PC-3 (cell line): ENCODE measurements around the gene LUC7L3. TPM values are rescaled to one million over a fixed set of nuclear protein-coding genes. Genes with fewer than 3 reads are reported as not detected.

ENCODE experiments used
- ATAC-seq: fragments of 200-7000 bp; cut with Tn5 transposase; 2 replicates; pipeline ENCODE4 v1.9.1; 2020; ENCODE audit warnings: mild to moderate bottlenecking, moderate library complexity
- BruUV-seq: library from RNA; stranded (reverse); fragments of 400-500 nt; replicated peaks from 2 replicates; lab custom pipeline; 2021; lab: Mats Ljungman, UMichigan
- CTCF ChIA-PET: fragments of 300-600 bp; sonication (Branson Sonifier 250); formaldehyde crosslinking; loops from one replicate; lab custom pipeline; 2022; ENCODE audit warnings: antibody characterized with exemption; lab: Charles Lee
- POLR2A ChIA-PET: fragments of 300-600 bp; sonication (Branson Sonifier 250); formaldehyde crosslinking; loops from one replicate; lab custom pipeline; 2022; ENCODE audit warnings: antibody characterized with exemption; ENCODE audit not compliant: unreplicated experiment; lab: Charles Lee
- DNase-seq: peaks from one replicate; pipeline ENCODE4 v3.0.0-alpha.2; 2015
- H2AFZ ChIP-seq: fragments of 300-600 bp; sonication (generic); 2 replicates; pipeline ENCODE4 v1.6.0; 2016; ENCODE audit warnings: antibody characterized with exemption, low read length
- H3F3A ChIP-seq: fragments of 300-600 bp; sonication (generic); one replicate; pipeline ENCODE4 v1.6.0; 2017; ENCODE audit warnings: antibody characterized with exemption, low read length, control low read depth, mild to moderate bottlenecking; ENCODE audit not compliant: unreplicated experiment
- H3K27ac ChIP-seq: fragments of 300-600 bp; sonication (generic); 2 replicates; pipeline ENCODE4 v1.5.1; 2016; ENCODE audit warnings: mild to moderate bottlenecking, low read length
- H3K27me3 ChIP-seq: fragments of 300-600 bp; sonication (generic); 2 replicates; pipeline ENCODE4 v1.6.1; 2016; ENCODE audit warnings: low read length, mixed read lengths
- H3K36me3 ChIP-seq: fragments of 300-600 bp; sonication (generic); 2 replicates; pipeline ENCODE4 v1.6.1; 2016; ENCODE audit warnings: low read depth, mixed run types, low read length, mixed read lengths
- H3K4me1 ChIP-seq: fragments of 300-600 bp; sonication (generic); 2 replicates; pipeline ENCODE4 v1.5.1; 2016; ENCODE audit warnings: low read length; ENCODE audit not compliant: insufficient read depth
- H3K4me2 ChIP-seq: fragments of 300-600 bp; sonication (generic); 2 replicates; pipeline ENCODE4 v1.6.0; 2016; ENCODE audit warnings: low read length
- H3K4me3 ChIP-seq: fragments of 300-600 bp; sonication (generic); 2 replicates; pipeline ENCODE4 v1.5.1; 2016; ENCODE audit warnings: mild to moderate bottlenecking, low read length, mixed read lengths
- H3K79me2 ChIP-seq: fragments of 300-600 bp; sonication (generic); 2 replicates; pipeline ENCODE4 v1.6.1; 2017; ENCODE audit warnings: low read length, mixed read lengths
- H3K9ac ChIP-seq: fragments of 300-600 bp; sonication (generic); 2 replicates; pipeline ENCODE4 v1.6.0; 2016; ENCODE audit warnings: mild to moderate bottlenecking, low read length
- H3K9me2 ChIP-seq: fragments of 300-600 bp; sonication (generic); replicated peaks from 2 replicates; pipeline ENCODE4 v1.6.1; 2016; ENCODE audit warnings: mixed run types, low read length, mixed read lengths
- H3K9me3 ChIP-seq: fragments of 300-600 bp; sonication (generic); 2 replicates; pipeline ENCODE4 v1.6.1; 2016; ENCODE audit warnings: low read length, mixed read lengths
- H4K20me1 ChIP-seq: fragments of 300-600 bp; sonication (generic); 2 replicates; pipeline ENCODE4 v1.6.1; 2016; ENCODE audit warnings: low read length, mixed read lengths
- EZH2 ChIP-seq: fragments of 300-600 bp; sonication (generic); IDR thresholded peaks from one replicate; pipeline ENCODE4 v1.6.1; 2017; ENCODE audit warnings: antibody characterized with exemption, mild to moderate bottlenecking, low read length; ENCODE audit not compliant: unreplicated experiment
- EZH2phosphoT487 ChIP-seq: fragments of 300-600 bp; sonication (generic); IDR thresholded peaks from 2 replicates; pipeline ENCODE4 v1.6.1; 2018; ENCODE audit warnings: mild to moderate bottlenecking, antibody characterized with exemption, low read length, borderline replicate concordance
- intact Hi-C: fragments of 100-400 bp; cut with micrococcal nuclease; formaldehyde crosslinking; loops from 2 replicates; pipeline ENCODE4 v1.9.0; 2023
- total RNA-seq: library from RNA; depleted of rRNA; stranded (reverse); fragments of >200 nt; gene quantifications from 2 replicates; pipeline ENCODE4 v1.2.3, GENCODE V29; 2014
- TF ChIP-seq, protein P1 (sequence below): fragments of 300-600 bp; sonication (generic); conservative IDR thresholded peaks from 2 replicates; pipeline ENCODE4 v1.5.1; 2017; ENCODE audit warnings: antibody characterized with exemption, low read depth, mild to moderate bottlenecking, low read length

The LUC7L3 gene
- total RNA-seq, 1 experiment from 2014 or later, result 43.0 TPM

DNA sequence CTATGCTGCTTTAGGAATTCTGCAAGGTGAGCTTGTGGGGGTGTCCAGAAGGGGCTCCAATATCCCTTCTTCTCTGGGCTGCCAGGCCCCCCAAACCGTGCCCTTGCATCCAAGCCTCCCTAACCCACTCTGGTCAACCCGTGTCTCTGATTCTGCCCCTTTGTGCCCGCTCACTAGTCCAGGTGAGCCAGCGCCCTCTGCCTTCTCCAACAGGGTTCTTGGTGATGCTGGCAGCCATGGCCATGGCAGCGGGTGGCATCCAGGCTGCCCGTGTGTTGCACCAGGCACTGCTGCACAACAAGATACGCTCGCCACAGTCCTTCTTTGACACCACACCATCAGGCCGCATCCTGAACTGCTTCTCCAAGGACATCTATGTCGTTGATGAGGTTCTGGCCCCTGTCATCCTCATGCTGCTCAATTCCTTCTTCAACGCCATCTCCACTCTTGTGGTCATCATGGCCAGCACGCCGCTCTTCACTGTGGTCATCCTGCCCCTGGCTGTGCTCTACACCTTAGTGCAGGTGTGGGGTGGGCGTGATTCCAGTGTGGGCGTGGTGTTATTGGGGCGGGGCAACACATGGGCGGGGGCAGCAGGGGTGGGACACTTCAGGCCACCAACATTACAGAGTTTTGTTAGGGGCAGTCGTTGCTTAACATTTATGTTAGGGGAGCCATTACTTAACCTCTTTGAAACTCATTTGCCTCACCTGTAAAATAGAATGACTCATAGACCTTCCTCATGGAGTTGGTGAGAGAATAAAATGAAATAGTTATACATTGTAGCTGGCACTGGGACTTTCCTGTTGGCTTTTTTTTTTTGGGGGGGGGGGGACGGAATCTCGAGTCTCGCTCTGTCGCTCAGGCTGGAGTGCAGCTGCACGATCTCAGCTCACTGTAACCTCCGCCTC is 43.1 kb upstream of the LUC7L3 start:
- Histone ChIP-seq H3F3A (no peaks in the 10 kb centered on the region), H3K9me3 (no peaks in the 10 kb centered on the region), H3K27ac (no peak overlapping the region), H3K27me3 (no peaks in the 10 kb centered on the region), H3K4me2 (no peak overlapping the region), H3K9ac (no peak overlapping the region), H3K9me2 (no peaks in the 10 kb centered on the region), H3K4me3 (no peak overlapping the region), H2AFZ (no peak overlapping the region), H3K4me1 (peaks cover 21% of the 10 kb centered on the region), H3K79me2 (no peaks in the 10 kb centered on the region), H4K20me1 (no peaks in the 10 kb centered on the region), H3K36me3 (0 out of 2 replicates have a peak, but pooled peaks cover 5% of the 10 kb centered on the region)
- DNase-seq (peak; percentile 56), ATAC-seq (no peak)
- intact Hi-C loops, result no loop called here
- TF ChIP-seq EZH2phosphoT487 (no peak), EZH2 (no peak)
- TF ChIP-seq, protein P1, sequence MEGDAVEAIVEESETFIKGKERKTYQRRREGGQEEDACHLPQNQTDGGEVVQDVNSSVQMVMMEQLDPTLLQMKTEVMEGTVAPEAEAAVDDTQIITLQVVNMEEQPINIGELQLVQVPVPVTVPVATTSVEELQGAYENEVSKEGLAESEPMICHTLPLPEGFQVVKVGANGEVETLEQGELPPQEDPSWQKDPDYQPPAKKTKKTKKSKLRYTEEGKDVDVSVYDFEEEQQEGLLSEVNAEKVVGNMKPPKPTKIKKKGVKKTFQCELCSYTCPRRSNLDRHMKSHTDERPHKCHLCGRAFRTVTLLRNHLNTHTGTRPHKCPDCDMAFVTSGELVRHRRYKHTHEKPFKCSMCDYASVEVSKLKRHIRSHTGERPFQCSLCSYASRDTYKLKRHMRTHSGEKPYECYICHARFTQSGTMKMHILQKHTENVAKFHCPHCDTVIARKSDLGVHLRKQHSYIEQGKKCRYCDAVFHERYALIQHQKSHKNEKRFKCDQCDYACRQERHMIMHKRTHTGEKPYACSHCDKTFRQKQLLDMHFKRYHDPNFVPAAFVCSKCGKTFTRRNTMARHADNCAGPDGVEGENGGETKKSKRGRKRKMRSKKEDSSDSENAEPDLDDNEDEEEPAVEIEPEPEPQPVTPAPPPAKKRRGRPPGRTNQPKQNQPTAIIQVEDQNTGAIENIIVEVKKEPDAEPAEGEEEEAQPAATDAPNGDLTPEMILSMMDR, result no peak; the same call in 1 of the 2 replicates
- CTCF ChIA-PET, result interaction anchor here (0.6 kb wide), 1 partner anchor 29 kb away, joined by 6 read pairs; no protein-coding TSS in a partner anchor
- BruUV-seq, result no TSS peak
- POLR2A ChIA-PET, result no interaction called here

DNA sequence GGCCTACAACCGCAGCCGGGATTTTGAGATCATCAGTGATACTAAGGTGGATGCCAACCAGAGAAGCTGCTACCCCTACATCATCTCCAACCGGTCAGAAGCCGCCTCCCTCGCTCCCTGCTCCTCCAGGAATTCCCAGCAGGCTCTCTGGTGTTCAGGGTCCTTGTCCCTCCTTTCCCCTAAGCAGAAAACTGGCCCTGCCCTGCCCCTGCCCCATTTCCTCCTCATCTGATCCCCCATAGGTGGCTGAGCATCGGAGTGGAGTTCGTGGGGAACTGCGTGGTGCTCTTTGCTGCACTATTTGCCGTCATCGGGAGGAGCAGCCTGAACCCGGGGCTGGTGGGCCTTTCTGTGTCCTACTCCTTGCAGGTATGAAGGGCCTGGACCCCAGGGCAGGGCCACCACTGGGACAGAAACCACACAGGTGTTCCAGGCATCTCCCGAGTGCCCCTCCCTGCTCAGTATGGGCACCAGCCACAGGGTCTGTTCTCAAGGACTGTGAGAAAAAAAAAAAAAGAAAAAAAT is 41.5 kb upstream of the LUC7L3 start:
- Histone ChIP-seq H3K4me2 (no peak overlapping the region), H3K9me2 (no peaks in the 10 kb centered on the region), H3K27me3 (no peaks in the 10 kb centered on the region), H3K9me3 (no peaks in the 10 kb centered on the region), H2AFZ (no peak overlapping the region), H3K4me3 (no peak overlapping the region), H3K4me1 (peaks cover 19% of the 10 kb centered on the region), H3K27ac (no peak overlapping the region), H3K9ac (no peak overlapping the region), H3K36me3 (0 out of 2 replicates have a peak, but pooled peaks cover 5% of the 10 kb centered on the region), H3F3A (no peaks in the 10 kb centered on the region), H4K20me1 (no peaks in the 10 kb centered on the region), H3K79me2 (no peaks in the 10 kb centered on the region)
- no peak for DNase-seq
- POLR2A ChIA-PET, result no interaction called here
- BruUV-seq, result no TSS peak
- intact Hi-C loops, result no loop called here
- CTCF ChIA-PET, result no interaction called here
- TF ChIP-seq, protein P1, result no peak
- no peak for ATAC-seq
